HepG2 (cell line): ENCODE data around the gene EPHA4. TPM values are rescaled to one million over a fixed set of nuclear protein-coding genes. Genes with fewer than 3 reads are reported as not detected.

ENCODE experiments used
- BHLHE40 ChIP-seq: IDR thresholded peaks from 2 replicates; pipeline ENCODE4 v1.6.1; 2011; ENCODE audit warnings: low read length, improper control_type of control experiment
- CBFB ChIP-seq: sonication (generic); formaldehyde crosslinking; IDR thresholded peaks from 2 replicates; pipeline ENCODE4 v1.4.0; 2020; ENCODE audit warnings: missing genetic modification reagents
- CCAR2 ChIP-seq: fragments of 200-400 bp; formaldehyde crosslinking; optimal IDR thresholded peaks from 2 replicates; pipeline ENCODE3; 2018; ENCODE audit warnings: low read depth, mild to moderate bottlenecking, low read length, moderate library complexity
- ESRRA ChIP-seq: sonication (generic); formaldehyde crosslinking; IDR thresholded peaks from 2 replicates; pipeline ENCODE4 v1.5.1; 2020; ENCODE audit warnings: mild to moderate bottlenecking, low read depth, missing genetic modification reagents
- HMGXB4 ChIP-seq, 2 experiments: sonication (generic) in 1 of 2; formaldehyde crosslinking in 1 of 2; IDR thresholded peaks; 2 replicates each; pipeline versions ENCODE4 v1.4.0 to v1.6.1; 2018 to 2020; ENCODE audit warnings: missing genetic modification reagents in 2 of 2, borderline replicate concordance in 1 of 2, low read depth in 1 of 2, mild to moderate bottlenecking in 1 of 2, missing biosample characterization in 1 of 2
- KDM3A ChIP-seq: IDR thresholded peaks from 2 replicates; pipeline ENCODE4 v1.6.1; 2018; ENCODE audit warnings: low read depth, missing compliant biosample characterization
- MXD4 ChIP-seq: IDR thresholded peaks from 2 replicates; pipeline ENCODE4 v1.6.1; 2016; ENCODE audit warnings: mild to moderate bottlenecking, missing biosample characterization, missing genetic modification reagents
- POLR2AphosphoS2 ChIP-seq: IDR thresholded peaks from 2 replicates; pipeline ENCODE4 v1.6.1; 2011; ENCODE audit warnings: low read depth, low read length, improper control_type of control experiment
- RBM22 ChIP-seq: fragments of 200-400 bp; formaldehyde crosslinking; optimal IDR thresholded peaks from 2 replicates; pipeline ENCODE3; 2017; ENCODE audit warnings: mild to moderate bottlenecking, low read length, moderate library complexity
- TBX2 ChIP-seq: sonication (generic); formaldehyde crosslinking; IDR thresholded peaks from 2 replicates; pipeline ENCODE4 v1.5.0; 2020; ENCODE audit warnings: missing genetic modification reagents, mild to moderate bottlenecking, borderline replicate concordance
- TFDP1 ChIP-seq: IDR thresholded peaks from 2 replicates; pipeline ENCODE4 v1.6.1; 2016; ENCODE audit warnings: missing compliant biosample characterization, missing genetic modification reagents, borderline replicate concordance
- THAP11 ChIP-seq: IDR thresholded peaks from 2 replicates; pipeline ENCODE4 v1.6.1; 2016; ENCODE audit warnings: missing biosample characterization, missing genetic modification reagents
- ZFX ChIP-seq: sonication (generic); formaldehyde crosslinking; IDR thresholded peaks from 2 replicates; pipeline ENCODE4 v1.4.0; 2020; ENCODE audit warnings: mild to moderate bottlenecking, low read depth, missing genetic modification reagents, moderate library complexity
- ZNF44 ChIP-seq: sonication (generic); formaldehyde crosslinking; IDR thresholded peaks from 2 replicates; pipeline ENCODE4 v1.5.1; 2020; ENCODE audit warnings: mild to moderate bottlenecking, missing genetic modification reagents
- ZNF773 ChIP-seq: sonication (generic); formaldehyde crosslinking; IDR thresholded peaks from 2 replicates; pipeline ENCODE4 v1.4.0; 2020; ENCODE audit warnings: missing genetic modification reagents, borderline replicate concordance
- ZNF788 ChIP-seq: sonication (generic); formaldehyde crosslinking; IDR thresholded peaks from 2 replicates; pipeline ENCODE4 v1.5.0; 2020; ENCODE audit warnings: mild to moderate bottlenecking, missing genetic modification reagents, borderline replicate concordance
- polyA plus RNA-seq, 8 experiments: library from polyadenylated mRNA; depleted of rRNA in 3 of 8; stranded (reverse) in 7 of 8; unstranded in 1 of 8; fragments of >200 nt; fragmentation: Illumina TruSeq in 4 of 8; extraction: Trizol in 4 of 8; gene quantifications; 2 replicates each; pipeline versions ENCODE4 v1.2.1 to v1.2.3, GENCODE V29; 2011 to 2016; ENCODE audit warnings: low read depth in 4 of 8, missing spikeins in 1 of 8, mixed read lengths in 1 of 8; ENCODE audit not compliant: insufficient read depth in 1 of 8
- total RNA-seq, 5 experiments: library from RNA; depleted of rRNA; stranded (reverse); fragments of >200 nt; fragmentation: Illumina TruSeq; extraction: Trizol; gene quantifications; 2 replicates each; pipeline ENCODE4 v1.2.3, GENCODE V29; 2016; ENCODE audit warnings: low read depth in 1 of 5
- TF ChIP-seq, protein P1 (sequence below): sonication (generic); formaldehyde crosslinking; IDR thresholded peaks from 2 replicates; pipeline ENCODE4 v1.4.0; 2020; ENCODE audit warnings: mild to moderate bottlenecking, missing genetic modification reagents, borderline replicate concordance
- TF ChIP-seq, protein P2 (sequence below): IDR thresholded peaks from 2 replicates; pipeline ENCODE4 v1.6.1; 2016; ENCODE audit warnings: low read depth, missing genetic modification reagents, missing compliant biosample characterization

The EPHA4 gene
- total and polyA plus RNA-seq, 2 of the 13 experiments (the other 11 are each of a cell fraction or from before 2014, with no cell fraction given) = not detected

GRCh38 chr2:221573430-221574230 lies 1.5 kb upstream of the EPHA4 start (continued):
- peak; percentile 49 for TF ChIP-seq BHLHE40
- 0 out of 2 replicates have a peak, but pooled peaks have one; percentile 28 for TF ChIP-seq MXD4 (CRISPR knock-in tag)
- TF ChIP-seq ZNF788 = peak; percentile 71; the same call in 1 of the 2 replicates
- TF ChIP-seq ZNF44 (CRISPR knock-in tag) = no peak
- TF ChIP-seq HMGXB4 (CRISPR knock-in tag; IDR thresholded peaks at IDR 0.05; ENCODE audit: borderline replicate concordance in 1 of 2, low read depth in 1 of 2) = peak; percentile 63 to 66; a peak in 2 of 4 replicates
- no peak for TF ChIP-seq CCAR2
- TF ChIP-seq ZNF773 (CRISPR knock-in tag) = no peak
- TF ChIP-seq TFDP1 (CRISPR knock-in tag) = no peak
- TF ChIP-seq POLR2AphosphoS2 = no peak
- 0 out of 2 replicates have a peak, but pooled peaks have one; percentile 16 for TF ChIP-seq ZFX (CRISPR knock-in tag)
- TF ChIP-seq CBFB (CRISPR knock-in tag) = peak; percentile 63; the same call in 1 of the 2 replicates
- no peak for TF ChIP-seq ESRRA (CRISPR knock-in tag)
- TF ChIP-seq KDM3A (CRISPR knock-in tag) = peak; percentile 87
- TF ChIP-seq, protein P1, sequence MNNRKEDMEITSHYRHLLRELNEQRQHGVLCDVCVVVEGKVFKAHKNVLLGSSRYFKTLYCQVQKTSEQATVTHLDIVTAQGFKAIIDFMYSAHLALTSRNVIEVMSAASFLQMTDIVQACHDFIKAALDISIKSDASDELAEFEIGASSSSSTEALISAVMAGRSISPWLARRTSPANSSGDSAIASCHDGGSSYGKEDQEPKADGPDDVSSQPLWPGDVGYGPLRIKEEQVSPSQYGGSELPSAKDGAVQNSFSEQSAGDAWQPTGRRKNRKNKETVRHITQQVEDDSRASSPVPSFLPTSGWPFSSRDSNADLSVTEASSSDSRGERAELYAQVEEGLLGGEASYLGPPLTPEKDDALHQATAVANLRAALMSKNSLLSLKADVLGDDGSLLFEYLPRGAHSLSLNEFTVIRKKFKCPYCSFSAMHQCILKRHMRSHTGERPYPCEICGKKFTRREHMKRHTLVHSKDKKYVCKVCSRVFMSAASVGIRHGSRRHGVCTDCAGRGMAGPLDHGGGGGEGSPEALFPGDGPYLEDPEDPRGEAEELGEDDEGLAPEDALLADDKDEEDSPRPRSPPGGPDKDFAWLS = no peak
- TF ChIP-seq RBM22 = no peak
- TF ChIP-seq THAP11 = 0 out of 2 replicates have a peak, but pooled peaks have one; percentile 14
- TF ChIP-seq TBX2 (CRISPR knock-in tag) = peak; percentile 53
- TF ChIP-seq, protein P2, sequence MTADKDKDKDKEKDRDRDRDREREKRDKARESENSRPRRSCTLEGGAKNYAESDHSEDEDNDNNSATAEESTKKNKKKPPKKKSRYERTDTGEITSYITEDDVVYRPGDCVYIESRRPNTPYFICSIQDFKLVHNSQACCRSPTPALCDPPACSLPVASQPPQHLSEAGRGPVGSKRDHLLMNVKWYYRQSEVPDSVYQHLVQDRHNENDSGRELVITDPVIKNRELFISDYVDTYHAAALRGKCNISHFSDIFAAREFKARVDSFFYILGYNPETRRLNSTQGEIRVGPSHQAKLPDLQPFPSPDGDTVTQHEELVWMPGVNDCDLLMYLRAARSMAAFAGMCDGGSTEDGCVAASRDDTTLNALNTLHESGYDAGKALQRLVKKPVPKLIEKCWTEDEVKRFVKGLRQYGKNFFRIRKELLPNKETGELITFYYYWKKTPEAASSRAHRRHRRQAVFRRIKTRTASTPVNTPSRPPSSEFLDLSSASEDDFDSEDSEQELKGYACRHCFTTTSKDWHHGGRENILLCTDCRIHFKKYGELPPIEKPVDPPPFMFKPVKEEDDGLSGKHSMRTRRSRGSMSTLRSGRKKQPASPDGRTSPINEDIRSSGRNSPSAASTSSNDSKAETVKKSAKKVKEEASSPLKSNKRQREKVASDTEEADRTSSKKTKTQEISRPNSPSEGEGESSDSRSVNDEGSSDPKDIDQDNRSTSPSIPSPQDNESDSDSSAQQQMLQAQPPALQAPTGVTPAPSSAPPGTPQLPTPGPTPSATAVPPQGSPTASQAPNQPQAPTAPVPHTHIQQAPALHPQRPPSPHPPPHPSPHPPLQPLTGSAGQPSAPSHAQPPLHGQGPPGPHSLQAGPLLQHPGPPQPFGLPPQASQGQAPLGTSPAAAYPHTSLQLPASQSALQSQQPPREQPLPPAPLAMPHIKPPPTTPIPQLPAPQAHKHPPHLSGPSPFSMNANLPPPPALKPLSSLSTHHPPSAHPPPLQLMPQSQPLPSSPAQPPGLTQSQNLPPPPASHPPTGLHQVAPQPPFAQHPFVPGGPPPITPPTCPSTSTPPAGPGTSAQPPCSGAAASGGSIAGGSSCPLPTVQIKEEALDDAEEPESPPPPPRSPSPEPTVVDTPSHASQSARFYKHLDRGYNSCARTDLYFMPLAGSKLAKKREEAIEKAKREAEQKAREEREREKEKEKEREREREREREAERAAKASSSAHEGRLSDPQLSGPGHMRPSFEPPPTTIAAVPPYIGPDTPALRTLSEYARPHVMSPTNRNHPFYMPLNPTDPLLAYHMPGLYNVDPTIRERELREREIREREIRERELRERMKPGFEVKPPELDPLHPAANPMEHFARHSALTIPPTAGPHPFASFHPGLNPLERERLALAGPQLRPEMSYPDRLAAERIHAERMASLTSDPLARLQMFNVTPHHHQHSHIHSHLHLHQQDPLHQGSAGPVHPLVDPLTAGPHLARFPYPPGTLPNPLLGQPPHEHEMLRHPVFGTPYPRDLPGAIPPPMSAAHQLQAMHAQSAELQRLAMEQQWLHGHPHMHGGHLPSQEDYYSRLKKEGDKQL (CRISPR knock-in tag) = no peak
